Activated CD4-positive, alpha-beta T cell treated with anti-CD3 and anti-CD28 coated beads, Interleukin-10, Interleukin-2, amounts not matched to agents 100 ng/mL and 50 ng/mL, durations not matched to agents 16 hours and 8 hours (primary cell): ENCODE results near the gene ARMC6.
A peak's percentile ranks its signal among the peaks of the same experiment; 100 is the strongest.

ENCODE experiments used
- DNase-seq: peaks from one replicate; pipeline ENCODE4 v3.0.0-alpha.2; 2020

Gene ARMC6

GRCh38 chr19:19033426-19034203 lies at the start of gene ARMC6, which contains the start of gene SUGP2:
Gene ARMC6 (plus strand): TSS chr19:19033603. CDS start chr19:19034210, 607 bp downstream.
Gene SUGP2 (minus strand): TSS chr19:19033517. CDS start chr19:19031071, 2,446 bp downstream.
- peak; percentile 94 for DNase-seq

DNA sequence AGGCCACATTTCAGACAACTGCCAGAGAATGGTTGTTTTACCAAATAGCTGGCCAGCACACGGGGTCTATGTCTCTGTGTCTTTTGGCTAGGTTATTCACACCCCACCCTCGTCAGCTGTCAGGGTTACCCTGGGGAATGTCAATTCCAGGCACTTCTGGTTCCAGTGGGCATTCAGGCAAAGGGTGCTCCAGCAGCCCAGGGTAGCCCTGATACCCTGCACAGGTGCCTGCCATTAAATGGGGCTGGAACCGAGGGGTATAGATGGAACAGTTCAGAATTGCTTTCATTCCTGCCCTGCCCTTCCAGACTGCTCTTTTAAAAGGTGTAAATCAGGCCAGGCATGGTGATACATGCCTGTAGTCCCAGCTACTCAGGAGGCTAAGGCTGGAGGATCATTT lies 49.2 kb upstream of the ARMC6 start:
- DNase-seq: no peak

DNA sequence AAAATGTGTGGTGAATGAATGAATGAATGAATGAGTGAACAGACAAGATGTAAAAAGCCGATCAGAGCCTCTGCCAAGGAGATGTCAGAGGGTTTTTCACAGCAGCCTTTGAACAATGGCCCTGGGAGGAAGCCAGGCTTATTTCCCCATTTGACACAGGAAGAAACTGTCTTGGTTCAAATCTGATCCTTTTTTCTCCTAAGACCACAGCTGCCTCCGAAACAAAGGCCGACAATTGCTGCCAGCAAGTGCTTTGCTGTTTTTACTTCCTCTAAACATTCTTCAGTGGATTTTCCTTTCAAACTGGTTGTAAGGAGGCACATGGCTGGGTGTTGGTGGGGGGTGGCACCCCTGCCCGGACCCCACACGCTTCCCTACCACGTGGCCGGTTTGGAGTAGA lies 48.1 kb upstream of the ARMC6 start:
- DNase-seq: no peak

- no peak for DNase-seq
Measured at GRCh38 chr19:18987456-18987855, 45.9 kb upstream of the ARMC6 start.

DNA sequence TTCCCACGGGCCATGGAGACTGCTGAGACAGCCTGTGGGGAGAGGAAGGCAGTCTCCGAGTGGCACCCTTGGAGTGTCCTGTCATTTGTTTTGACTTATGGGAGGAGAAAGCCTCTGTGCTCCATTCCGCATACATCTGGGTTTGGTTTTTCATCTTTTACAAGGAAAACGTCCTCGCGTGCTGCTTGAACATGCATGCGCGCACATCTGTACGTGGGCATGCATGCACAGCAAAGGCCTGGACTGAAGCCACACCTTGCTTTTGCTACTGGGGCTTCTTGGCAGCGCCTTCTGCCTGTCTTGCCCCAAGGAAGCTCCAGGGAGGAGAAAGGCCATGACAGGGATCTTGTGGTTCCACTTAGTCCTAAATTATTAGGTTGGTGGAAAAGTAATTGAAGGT lies 44.1 kb upstream of the ARMC6 start:
- DNase-seq: no peak

GRCh38 chr19:18990128-18990708 lies 43.2 kb upstream of the ARMC6 start:
- no peak for DNase-seq

DNA sequence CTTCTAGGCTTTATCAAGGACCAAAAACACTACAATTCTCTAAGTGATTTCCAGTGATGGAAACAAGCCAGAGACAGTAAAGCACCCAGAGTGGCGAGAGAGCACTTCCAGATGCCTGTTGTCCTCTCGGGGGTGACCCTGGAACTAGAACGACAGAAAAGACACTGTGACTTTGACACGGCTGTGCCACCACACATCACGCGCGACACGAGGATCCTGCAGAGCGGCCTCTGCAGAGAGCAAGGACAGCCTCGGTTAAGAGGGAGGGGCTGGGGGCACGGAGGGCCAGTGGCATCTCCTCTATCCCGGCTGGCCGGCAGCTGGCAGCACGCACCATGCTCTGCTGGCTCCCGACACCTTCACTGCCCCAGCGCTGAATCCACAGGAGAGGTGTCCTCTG lies 42.4 kb upstream of the ARMC6 start:
- no peak for DNase-seq

- no peak for DNase-seq
Measured at GRCh38 chr19:18991468-18991867, 41.9 kb upstream of the ARMC6 start.

DNA sequence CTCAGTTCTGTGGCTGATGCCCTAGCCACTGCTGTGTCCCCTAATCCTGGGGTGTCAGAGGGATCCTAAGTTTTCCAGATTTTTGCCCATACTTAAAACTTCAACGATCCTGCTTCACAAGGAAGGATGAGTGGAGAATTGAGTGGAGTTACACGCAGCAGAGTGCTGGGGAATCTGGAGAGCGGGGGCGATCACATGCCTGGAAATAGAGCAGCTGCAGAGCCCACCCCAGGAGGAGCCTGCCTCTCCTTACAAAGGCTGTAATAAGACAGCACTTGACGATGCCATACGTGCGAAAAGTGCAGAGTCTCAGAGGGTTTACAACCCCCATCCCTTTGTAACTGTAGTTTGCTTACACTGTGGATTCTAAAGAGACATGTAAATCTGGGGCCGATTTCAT lies 40.7 kb upstream of the ARMC6 start:
- no peak for DNase-seq

DNA sequence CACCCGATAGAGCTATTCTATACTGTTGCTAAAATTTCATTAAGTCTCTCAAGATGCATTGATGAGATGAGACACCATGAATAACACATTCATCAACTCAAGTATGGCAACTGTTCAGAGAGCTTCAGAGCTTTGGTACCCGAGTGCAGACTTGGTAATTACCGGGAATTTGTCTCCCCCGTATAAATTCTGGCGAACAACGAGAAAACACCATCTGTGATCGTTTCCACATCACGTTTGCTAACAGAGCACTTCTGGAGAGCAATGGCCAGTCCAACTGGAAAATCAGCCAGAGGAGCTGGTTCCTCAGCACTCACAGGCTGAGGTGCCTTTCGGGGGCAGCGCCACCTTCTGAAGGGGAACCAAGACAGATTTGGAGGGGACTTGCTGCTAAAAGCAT lies 40.3 kb upstream of the ARMC6 start:
- DNase-seq: no peak

DNA sequence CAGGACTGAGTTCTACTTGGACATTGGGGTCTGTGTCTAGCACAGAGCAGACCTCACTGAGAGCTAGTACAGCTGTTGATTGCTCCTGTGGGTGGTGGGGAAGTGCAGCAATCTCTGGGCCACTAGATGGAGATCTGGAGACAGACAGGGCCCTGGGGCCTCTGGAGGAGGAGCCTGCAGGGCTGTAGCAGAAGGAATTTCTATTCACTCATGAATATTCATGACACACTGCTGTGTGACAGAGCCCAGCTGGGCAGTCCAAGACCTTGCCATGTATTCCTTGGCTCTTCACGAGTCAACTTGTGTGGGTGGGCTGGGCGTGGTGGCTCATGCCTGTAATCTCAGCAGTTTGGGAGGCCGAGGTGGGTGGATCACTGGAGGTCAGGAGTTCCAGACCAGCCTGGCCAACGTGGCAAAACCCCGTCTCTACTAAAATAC lies 37.6 kb upstream of the ARMC6 start:
- DNase-seq: peak; percentile 46

DNA sequence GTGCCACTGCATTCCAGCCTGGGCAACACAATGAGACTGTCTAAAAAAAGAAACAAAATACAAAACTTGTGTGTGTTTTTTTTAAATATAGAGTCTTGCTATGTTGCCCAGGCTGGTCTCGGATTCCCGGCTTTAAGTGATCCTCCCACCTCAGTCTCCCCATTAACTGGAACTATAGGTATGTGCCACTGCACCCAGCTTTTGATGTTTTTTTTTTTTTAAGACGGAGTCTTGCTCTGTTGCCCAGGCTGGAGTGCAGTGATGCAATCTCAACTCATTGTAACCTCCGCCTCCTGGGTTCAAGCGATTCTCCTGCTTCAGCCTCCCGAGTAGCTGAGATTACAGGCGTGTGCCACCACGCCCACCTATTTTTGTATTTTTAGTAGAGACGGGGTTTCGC lies 37.1 kb upstream of the ARMC6 start:
- no peak for DNase-seq

- DNase-seq: no peak
Measured at GRCh38 chr19:18996796-18997394, 36.5 kb upstream of the ARMC6 start.

- no peak for DNase-seq
Measured at GRCh38 chr19:18998276-18998675, 35.1 kb upstream of the ARMC6 start.

DNA sequence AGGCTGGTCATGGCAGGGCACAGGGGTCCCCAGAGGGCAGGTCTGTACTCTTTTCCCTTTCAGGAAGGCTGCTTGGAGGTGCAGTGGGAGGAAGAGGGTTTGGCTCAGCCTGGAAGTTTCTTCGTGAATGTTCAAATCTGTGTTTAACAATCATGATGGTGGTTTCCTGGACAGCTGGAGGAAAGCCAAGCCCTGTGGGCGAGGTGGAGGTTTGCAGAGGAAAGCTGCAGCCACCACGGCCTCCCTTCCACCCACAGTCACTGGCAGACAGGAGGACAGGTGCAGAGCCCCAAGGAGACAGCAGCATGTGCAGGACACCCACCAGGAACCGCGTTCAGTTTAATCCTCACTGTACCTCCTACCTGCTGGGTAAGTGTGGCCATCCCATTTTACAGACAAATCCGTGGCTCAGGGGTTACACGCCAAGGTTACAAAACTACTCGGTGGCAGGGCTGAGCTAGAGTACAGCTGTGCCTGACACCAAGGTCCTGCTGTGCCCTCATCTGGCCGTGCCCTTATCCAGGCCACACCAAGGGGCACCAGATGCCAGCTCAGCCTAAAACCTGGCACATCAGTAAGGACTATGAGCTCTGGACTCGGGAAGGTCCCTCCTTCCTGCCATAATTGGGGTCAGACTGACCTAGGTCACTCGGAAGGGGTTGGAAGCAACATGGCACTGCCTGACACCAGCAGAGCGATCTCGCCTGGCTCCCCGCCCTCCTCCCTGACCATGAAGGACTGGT lies 34.2 kb upstream of the ARMC6 start:
- DNase-seq: no peak

GRCh38 chr19:18999896-19000620 lies 33.3 kb upstream of the ARMC6 start:
- DNase-seq: no peak

- DNase-seq: no peak
Measured at GRCh38 chr19:19004144-19004543, 29.3 kb upstream of the ARMC6 start.

DNA sequence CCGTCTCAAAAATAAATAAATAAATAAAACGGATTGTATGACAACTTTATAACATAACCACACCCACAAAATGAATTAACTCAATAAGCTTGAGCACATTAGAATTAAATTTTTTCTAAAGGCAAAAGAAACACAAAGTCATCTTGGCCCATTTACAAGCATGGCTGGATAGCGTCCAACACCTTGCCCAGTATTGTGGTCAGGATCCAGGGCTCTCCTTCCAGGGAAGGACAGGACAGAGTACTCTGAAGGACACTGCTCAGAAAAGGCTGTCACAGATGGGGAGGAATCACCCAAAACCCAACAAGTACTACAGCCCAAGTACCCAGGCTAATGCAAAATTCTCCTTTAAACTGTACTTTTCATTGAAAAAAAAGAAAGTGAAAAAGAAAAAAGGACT lies 27.2 kb upstream of the ARMC6 start:
- no peak for DNase-seq

DNA sequence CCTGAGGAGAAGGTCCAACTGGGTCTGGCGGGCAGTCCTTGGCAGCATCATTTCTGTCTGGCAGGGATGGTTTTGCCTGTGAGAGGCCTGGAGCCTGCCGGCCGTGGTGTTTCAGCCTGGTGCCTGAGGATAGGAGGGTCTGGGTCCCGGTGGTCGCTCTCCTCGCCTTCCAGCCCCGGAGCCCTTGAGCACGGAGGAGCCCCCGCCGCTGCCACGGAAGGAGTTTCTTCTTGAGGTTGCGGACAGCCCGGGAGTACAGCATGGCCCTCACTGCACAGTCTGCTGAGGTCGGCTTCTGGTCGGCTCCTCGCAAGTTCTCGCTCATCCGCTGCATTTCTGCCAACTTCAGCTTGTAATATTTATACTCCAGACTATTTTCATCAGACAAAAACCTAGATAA lies 23.5 kb upstream of the ARMC6 start:
- DNase-seq: no peak

GRCh38 chr19:19010551-19010950 lies 22.9 kb upstream of the ARMC6 start:
- no peak for DNase-seq

DNA sequence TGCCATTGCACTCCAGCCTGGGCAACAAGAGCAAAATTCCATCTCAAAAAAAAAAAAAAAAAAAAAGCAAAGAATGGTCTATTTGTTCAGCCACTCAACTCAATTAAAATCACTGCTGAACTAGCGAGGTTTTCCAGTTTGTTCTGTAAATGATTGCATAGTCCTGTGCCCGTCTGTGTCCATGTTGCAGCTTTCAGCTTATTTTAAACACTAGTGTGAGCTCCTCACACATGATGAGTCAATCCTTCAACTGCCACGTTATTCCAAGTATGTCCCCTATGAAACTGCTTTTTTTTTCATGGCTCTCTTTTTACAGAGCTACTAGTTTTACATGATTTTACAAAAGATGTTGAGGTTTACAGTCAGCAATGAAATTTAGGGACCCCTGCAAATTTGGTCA lies 12.3 kb upstream of the ARMC6 start:
- no peak for DNase-seq

DNA sequence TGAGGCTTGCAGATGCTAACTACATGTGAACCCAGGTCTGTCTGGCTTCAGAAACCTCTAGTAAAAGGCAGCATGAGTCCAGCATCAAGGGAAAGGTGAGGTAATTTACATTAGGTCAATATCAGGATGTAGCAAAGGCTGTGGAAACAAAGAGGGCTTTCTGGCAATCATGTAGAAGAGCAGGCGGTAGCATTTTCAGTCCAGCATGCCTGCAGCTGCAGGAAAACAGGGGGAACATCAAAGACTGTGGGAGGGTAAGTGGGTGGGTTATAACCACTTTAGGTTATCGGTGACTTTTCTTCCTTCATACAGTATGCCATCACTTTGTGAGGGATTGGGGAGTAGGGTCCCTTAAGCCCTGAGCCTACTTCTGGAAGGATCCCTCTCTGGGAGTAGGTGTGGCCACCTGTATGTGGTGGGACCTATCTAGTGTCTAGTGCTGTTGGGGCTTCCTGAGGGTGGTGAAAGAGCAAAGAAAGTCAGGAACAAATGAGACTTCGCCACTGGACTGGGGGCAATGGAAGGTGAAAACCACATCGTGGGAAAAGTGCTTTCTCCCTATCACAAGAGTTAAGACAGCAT lies 10.9 kb upstream of the ARMC6 start:
- DNase-seq: no peak
